ENCODE data around the gene WDR20.

GRCh38 chr14:102094101-102094500, 45.6 kb upstream of the WDR20 start:
- no peak for TF ChIP-seq POLR2A (IDR thresholded peaks at IDR 0.05)
- TF ChIP-seq CTCF (IDR thresholded peaks at IDR 0.05), result no peak
